ENCODE data around the gene ANGEL2. TPM values are rescaled to one million over a fixed set of nuclear protein-coding genes. Genes with fewer than 3 reads are reported as not detected.

The ANGEL2 gene
- total RNA-seq, 2 experiments from 2014 or later = 40.1 to 42.7 TPM

DNA sequence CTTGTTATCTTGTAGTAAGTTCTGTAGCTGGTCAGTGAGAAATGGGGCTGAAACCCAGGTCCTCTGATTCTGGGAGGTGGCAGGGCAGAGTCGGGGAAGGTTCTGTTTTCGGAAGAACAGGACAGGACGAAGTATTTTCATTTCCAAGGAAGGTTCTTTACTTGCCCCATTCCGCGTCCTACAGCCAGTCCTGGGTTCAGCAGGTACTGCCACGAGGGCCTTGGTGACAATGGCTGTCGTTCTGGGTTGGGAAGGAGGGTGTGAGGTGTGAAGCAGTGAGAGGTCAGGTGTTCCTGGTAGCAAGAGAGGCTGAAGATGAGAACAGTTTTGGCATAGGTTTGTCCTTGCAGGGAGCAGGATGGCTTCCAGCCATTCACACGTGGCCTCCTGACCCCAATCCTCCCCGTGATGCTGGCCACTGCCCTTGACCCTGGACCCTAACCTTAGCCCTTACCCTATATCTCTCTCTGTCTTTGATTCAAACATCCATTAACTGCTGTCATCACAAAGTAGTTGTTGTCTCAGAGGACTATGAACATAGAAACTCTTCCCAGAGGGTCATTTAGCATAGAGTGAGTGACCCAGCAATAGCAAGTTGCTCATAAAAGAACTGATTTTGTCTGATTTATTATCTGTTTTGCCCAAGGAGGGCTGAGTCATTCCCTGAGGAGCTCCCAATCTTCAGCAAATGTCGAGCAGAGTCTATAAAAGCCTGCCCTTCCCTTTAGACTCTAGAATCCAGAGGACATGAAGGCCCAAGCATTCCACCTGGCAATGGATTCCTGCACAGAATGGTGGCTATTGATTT is 40.4 kb downstream of the ANGEL2 start:
- no peaks in the 10 kb centered on the region for H3K79me2 ChIP-seq (ENCODE audit: insufficient read depth, low read depth, low read length)
- intact Hi-C loops (cut with micrococcal nuclease; ENCODE audit: unreplicated experiment) = no loop called here
- no peaks in the 10 kb centered on the region for H3K9me3 ChIP-seq (ENCODE audit: low read length)
- ChIA-PET CTCF (ENCODE audit: unreplicated experiment) (no interaction called here), POLR2A (no interaction called here)
- no peak overlapping the region for H3K27ac ChIP-seq (ENCODE audit: low read depth, low read length, poor library complexity, severe bottlenecking)
- DNase-seq (ENCODE audit: low spot score) = no peak
- H3K4me2 ChIP-seq (ENCODE audit: low read length) = no peak overlapping the region
- no TSS peak for BruUV-seq (replicated peaks)
- no peaks in the 10 kb centered on the region for H3K4me1 ChIP-seq (ENCODE audit: insufficient read depth, low read length, poor library complexity, severe bottlenecking)
- TF ChIP-seq EZH2phosphoT487 (IDR thresholded peaks at IDR 0.05; ENCODE audit: borderline replicate concordance, low read depth, low read length) = no peak
- TF ChIP-seq, protein P1, sequence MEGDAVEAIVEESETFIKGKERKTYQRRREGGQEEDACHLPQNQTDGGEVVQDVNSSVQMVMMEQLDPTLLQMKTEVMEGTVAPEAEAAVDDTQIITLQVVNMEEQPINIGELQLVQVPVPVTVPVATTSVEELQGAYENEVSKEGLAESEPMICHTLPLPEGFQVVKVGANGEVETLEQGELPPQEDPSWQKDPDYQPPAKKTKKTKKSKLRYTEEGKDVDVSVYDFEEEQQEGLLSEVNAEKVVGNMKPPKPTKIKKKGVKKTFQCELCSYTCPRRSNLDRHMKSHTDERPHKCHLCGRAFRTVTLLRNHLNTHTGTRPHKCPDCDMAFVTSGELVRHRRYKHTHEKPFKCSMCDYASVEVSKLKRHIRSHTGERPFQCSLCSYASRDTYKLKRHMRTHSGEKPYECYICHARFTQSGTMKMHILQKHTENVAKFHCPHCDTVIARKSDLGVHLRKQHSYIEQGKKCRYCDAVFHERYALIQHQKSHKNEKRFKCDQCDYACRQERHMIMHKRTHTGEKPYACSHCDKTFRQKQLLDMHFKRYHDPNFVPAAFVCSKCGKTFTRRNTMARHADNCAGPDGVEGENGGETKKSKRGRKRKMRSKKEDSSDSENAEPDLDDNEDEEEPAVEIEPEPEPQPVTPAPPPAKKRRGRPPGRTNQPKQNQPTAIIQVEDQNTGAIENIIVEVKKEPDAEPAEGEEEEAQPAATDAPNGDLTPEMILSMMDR (conservative IDR thresholded peaks at IDR 0.05; ENCODE audit: low read length) = no peak
- H4K20me1 ChIP-seq (ENCODE audit: insufficient read depth, low read length) = no peaks in the 10 kb centered on the region
- H3K9me2 ChIP-seq (ENCODE audit: insufficient read depth, low read length) = no peaks in the 10 kb centered on the region
- no peak overlapping the region for H2AFZ ChIP-seq (ENCODE audit: low read length)
- H3K36me3 ChIP-seq (ENCODE audit: insufficient read depth, low read length) = no peaks in the 10 kb centered on the region
- no peak overlapping the region for H3K4me3 ChIP-seq (ENCODE audit: low read depth, low read length, poor library complexity, severe bottlenecking)

- no TSS peak for BruUV-seq (replicated peaks)
Observed at GRCh38 chr1:212974711-212975110, 41.0 kb downstream of the ANGEL2 start.

GRCh38 chr1:212973899-212974298 is 41.8 kb downstream of the ANGEL2 start:
- no peak overlapping the region for H3K27ac ChIP-seq (ENCODE audit: low read depth, low read length, poor library complexity, severe bottlenecking)
- peaks cover 1% of the 10 kb centered on the region for H3K4me1 ChIP-seq (ENCODE audit: insufficient read depth, low read length, poor library complexity, severe bottlenecking)
- no peaks in the 10 kb centered on the region for H3K36me3 ChIP-seq (ENCODE audit: insufficient read depth, low read length)
- H3K9me2 ChIP-seq (ENCODE audit: insufficient read depth, low read length) = no peaks in the 10 kb centered on the region
- POLR2A ChIA-PET = no interaction called here
- no peaks in the 10 kb centered on the region for H3K79me2 ChIP-seq (ENCODE audit: insufficient read depth, low read depth, low read length)
- H3K4me2 ChIP-seq (ENCODE audit: low read length) = no peak overlapping the region
- BruUV-seq (replicated peaks) = no TSS peak
- intact Hi-C loops (cut with micrococcal nuclease; ENCODE audit: unreplicated experiment) = no loop called here
- no peaks in the 10 kb centered on the region for H4K20me1 ChIP-seq (ENCODE audit: insufficient read depth, low read length)
- DNase-seq (ENCODE audit: low spot score) = no peak
- TF ChIP-seq EZH2phosphoT487 (IDR thresholded peaks at IDR 0.05; ENCODE audit: borderline replicate concordance, low read depth, low read length) = no peak
- TF ChIP-seq, protein P1 (conservative IDR thresholded peaks at IDR 0.05; ENCODE audit: low read length) = no peak
- no peak overlapping the region for H2AFZ ChIP-seq (ENCODE audit: low read length)
- CTCF ChIA-PET (ENCODE audit: unreplicated experiment) = no interaction called here
- H3K4me3 ChIP-seq (ENCODE audit: low read depth, low read length, poor library complexity, severe bottlenecking) = no peak overlapping the region
- H3K9me3 ChIP-seq (ENCODE audit: low read length) = no peaks in the 10 kb centered on the region

More at GRCh38 chr1:212974711-212975110, 41.0 kb downstream of the ANGEL2 start:
- no peaks in the 10 kb centered on the region for H3K36me3 ChIP-seq (ENCODE audit: insufficient read depth, low read length)
- H2AFZ ChIP-seq (ENCODE audit: low read length) = no peak overlapping the region
- H3K79me2 ChIP-seq (ENCODE audit: insufficient read depth, low read depth, low read length) = no peaks in the 10 kb centered on the region
- H3K9me3 ChIP-seq (ENCODE audit: low read length) = no peaks in the 10 kb centered on the region
- no peak overlapping the region for H3K4me2 ChIP-seq (ENCODE audit: low read length)
- ChIA-PET CTCF (ENCODE audit: unreplicated experiment) (no interaction called here), POLR2A (no interaction called here)
- H4K20me1 ChIP-seq (ENCODE audit: insufficient read depth, low read length) = no peaks in the 10 kb centered on the region
- TF ChIP-seq, protein P1 (conservative IDR thresholded peaks at IDR 0.05; ENCODE audit: low read length) = no peak
- TF ChIP-seq EZH2phosphoT487 (IDR thresholded peaks at IDR 0.05; ENCODE audit: borderline replicate concordance, low read depth, low read length) = no peak
- H3K9me2 ChIP-seq (ENCODE audit: insufficient read depth, low read length) = no peaks in the 10 kb centered on the region
- H3K27ac ChIP-seq (ENCODE audit: low read depth, low read length, poor library complexity, severe bottlenecking) = no peak overlapping the region
- H3K4me1 ChIP-seq (ENCODE audit: insufficient read depth, low read length, poor library complexity, severe bottlenecking) = no peaks in the 10 kb centered on the region
- intact Hi-C loops (cut with micrococcal nuclease; ENCODE audit: unreplicated experiment) = no loop called here
- DNase-seq (ENCODE audit: low spot score) = no peak
- H3K4me3 ChIP-seq (ENCODE audit: low read depth, low read length, poor library complexity, severe bottlenecking) = no peak overlapping the region

All from OCI-LY7 (cell line).